ENCODE measurements around the gene GABRG3.

GABRG3 gene

GRCh38 chr15:27196691-27197090, 225.7 kb downstream of the GABRG3 start:
- DNase-seq: no peak

GRCh38 chr15:27201425-27201824, 230.4 kb downstream of the GABRG3 start:
- DNase-seq: no peak

DNA sequence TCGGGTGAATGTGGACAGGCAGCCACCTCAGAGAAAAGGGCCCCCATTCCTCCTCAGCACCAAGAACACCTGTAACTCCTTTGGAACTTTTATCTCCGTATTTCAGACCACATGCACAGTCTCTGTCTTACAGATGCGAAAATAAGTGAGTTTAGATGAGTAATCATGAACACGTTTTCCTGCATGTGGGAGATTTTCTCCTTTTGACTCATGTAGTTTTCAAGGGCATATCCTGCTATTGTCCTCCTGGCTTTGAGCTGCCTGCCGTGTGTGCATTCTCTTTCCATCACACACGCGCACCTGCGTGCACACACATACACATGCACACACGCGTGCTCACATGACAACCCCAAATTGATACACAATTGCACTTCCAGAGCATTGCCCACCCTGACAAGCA, 239.2 kb downstream of the GABRG3 start:
- DNase-seq: peak; percentile 38

DNA sequence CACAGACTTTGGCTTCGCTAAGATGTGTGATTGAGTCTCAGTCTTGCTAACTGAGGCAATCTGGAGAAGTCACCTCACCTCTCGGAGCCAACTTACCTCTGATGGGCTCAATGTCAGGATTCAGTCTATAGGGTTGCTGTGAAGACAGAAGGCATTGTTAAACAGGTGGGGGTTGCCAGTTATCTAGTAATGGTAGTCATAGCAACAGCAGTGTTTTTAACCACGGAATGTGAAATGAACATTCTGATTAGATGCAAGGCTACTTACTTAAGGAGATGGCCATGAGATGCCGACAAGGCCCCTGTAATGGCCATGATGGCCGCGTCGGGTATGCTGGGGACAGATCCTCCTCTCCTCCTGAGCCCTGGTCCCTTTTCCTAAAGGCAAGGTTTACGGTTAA, 243.1 kb downstream of the GABRG3 start:
- DNase-seq: peak; percentile 24

DNA sequence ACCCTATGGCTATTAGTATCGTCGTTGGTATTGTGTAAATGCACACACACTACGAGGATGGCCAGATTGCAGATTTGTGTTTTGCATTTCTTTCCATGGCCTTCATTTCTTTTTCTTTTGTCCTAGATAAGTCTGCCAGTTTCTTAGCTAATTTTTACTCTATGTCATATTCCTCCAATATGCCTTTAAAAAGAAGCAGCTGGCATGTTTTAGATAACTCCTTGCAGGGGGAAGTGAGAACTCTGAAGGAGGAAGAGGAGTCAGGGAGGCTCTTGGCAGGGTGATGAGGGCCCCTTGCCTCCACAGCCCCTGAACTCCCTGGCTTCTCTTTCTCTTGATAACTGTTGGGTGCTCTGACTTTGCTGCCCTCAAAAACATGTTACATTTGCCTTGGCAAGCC, 244.0 kb downstream of the GABRG3 start:
- DNase-seq: no peak

- DNase-seq: peak; percentile 52
Observed at GRCh38 chr15:27218426-27218825, 247.4 kb downstream of the GABRG3 start.

DNA sequence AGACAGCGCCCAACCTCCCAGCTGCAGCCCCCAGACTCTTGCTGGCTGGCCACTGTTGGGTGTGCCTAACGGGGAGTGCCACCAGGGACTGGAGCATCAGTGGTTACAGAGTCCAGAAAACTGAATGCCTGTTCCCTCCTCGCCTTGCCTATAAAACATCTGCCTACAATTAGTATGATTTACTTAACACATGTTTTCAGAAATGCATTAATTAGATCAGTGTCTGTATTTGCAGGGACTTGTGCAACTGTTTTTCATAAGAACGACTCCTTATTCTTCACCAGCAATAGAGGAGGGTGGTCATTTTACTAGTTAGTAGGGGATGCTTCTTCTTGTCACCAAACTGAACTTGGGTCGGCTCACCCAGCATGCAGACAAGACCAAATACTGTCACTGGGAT, 248.7 kb downstream of the GABRG3 start:
- no peak for DNase-seq

- no peak for DNase-seq
Observed at GRCh38 chr15:27220199-27220598, 249.2 kb downstream of the GABRG3 start.

- peak; percentile 94 for DNase-seq
Observed at GRCh38 chr15:27222479-27222878, 251.5 kb downstream of the GABRG3 start.

GRCh38 chr15:27223179-27223578, 252.2 kb downstream of the GABRG3 start:
- DNase-seq: no peak

GRCh38 chr15:27231811-27232210, 260.8 kb downstream of the GABRG3 start:
- no peak for DNase-seq

GRCh38 chr15:27232876-27233275, 261.9 kb downstream of the GABRG3 start:
- no peak for DNase-seq

DNA sequence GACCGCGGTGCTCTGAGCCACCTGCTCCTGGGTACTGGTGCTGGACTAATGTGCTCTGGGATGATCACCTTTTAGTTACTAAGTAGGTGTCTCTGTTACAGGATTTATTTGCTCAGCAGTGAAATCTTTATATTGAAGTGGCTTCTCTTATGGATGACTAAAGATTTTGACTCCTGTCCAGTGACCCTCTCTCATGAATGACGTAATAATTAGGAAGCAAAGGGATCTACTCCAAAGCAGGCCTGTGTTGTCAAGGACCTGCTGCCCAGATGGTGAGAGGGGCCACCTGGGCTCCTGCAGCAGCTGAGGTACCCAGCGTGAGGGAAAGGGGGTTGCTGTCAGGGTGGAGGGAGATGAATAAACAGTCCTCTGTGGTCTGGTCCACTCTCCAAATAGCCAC, 263.6 kb downstream of the GABRG3 start:
- DNase-seq: peak; percentile 6

DNA sequence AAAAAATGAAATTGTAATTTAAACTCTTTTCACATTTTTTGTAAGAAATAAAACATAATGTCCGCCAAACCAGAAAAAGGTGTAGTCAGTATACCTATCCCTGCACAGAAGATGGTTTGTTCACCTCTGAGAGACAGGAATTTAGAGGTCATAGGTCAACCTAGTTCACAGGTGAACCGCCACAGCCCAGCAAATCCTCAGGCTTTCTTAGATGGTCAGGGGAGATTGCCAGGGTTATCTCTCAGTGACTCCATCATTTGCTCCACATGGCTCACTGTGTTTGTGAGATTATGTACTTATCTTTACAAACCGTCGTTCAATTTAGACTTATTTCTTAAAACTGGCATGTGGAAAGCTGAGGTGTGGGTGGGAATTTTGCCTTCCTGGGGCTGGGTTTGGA, 264.2 kb downstream of the GABRG3 start:
- no peak for DNase-seq

GRCh38 chr15:27235681-27236080, 264.7 kb downstream of the GABRG3 start:
- DNase-seq: peak; percentile 19

DNA sequence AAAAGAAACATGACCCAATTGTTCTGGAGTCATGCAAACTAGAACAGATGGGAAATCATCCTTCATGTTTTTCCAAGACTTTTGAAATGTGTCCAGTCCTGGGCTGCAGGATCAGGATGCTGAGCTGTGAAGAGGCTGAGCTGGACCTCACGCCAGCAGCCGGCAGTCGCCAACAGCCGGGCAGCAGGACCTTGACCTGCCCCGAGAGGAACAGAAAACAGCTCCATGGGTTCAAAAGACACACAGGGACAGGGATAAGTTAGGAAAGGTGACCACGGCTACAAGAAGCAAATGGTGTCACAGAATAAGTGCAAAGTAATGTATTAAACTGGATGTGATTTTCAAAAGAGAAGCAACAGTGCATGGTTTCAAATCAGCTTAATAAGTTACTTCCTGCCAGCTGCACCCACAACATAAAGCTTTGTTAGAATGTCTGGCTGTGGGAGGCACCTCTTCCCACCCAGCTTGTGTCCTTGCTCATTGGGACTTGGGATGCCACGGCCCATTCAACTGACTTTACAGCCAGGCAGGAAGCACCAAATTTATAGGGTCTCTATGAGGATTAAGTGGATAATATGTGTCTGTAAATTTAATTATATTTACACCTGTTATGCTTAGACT, 266.4 kb downstream of the GABRG3 start:
- DNase-seq: no peak

- DNase-seq: no peak
Observed at GRCh38 chr15:27238209-27238608, 267.2 kb downstream of the GABRG3 start.

DNA sequence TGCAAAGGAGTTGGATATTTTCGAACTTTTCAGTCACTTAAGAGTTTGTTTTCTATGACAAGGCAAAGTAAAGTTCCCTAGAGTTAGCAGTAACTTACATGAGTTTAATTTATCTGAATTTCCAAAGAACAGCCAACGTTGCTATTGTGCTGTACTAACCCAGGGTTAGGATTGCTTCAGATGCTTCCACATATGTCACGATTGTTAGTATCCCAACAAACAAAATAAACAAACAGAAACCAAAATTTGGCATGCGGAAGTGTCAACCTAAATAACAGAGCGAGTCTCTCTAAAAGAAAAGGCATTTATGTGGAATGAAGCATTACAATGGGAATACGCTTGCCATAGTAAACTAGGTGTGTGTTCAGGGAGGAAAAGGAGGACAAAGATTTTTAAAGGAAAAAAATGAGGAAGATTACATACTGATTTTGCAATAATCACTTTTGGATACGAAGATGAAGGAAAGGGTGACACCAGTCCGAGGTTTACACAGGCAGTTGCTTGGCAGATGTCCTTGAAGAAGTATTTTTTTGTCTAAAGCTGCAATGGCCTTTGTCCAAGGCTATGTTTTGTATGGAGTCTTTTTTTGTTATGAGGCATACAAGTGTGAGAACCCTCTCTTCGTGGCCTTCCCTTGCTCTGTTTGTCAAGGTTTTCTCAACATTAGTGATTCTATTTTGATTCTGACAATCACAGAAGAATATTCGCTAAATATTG, 267.9 kb downstream of the GABRG3 start:
- no peak for DNase-seq

GRCh38 chr15:27241943-27242342, 271.0 kb downstream of the GABRG3 start:
- DNase-seq: peak; percentile 61

GRCh38 chr15:27244047-27244446, 273.1 kb downstream of the GABRG3 start:
- DNase-seq: no peak

- DNase-seq: no peak
Observed at GRCh38 chr15:27248251-27248650, 277.3 kb downstream of the GABRG3 start.

GRCh38 chr15:27249046-27249759, 278.2 kb downstream of the GABRG3 start:
- DNase-seq: no peak

GRCh38 chr15:27249760-27250109, 278.8 kb downstream of the GABRG3 start:
- no peak for DNase-seq

- peak; percentile 8 for DNase-seq
Observed at GRCh38 chr15:27250223-27250622, 279.2 kb downstream of the GABRG3 start.
